ENCODE data around the gene PHF21A. TPM values are rescaled to one million over a fixed set of nuclear protein-coding genes. Genes with fewer than 3 reads are reported as not detected.

Gene PHF21A
- total and polyA plus RNA-seq, 2 donors (not counting 3 experiments of a cell fraction or from before 2014, with no cell fraction given) = 14.1 to 30.5 TPM

GRCh38 chr11:45918962-45919675 lies 202.1 kb downstream of the PHF21A start:
- H3K79me2 ChIP-seq (ENCODE audit: control insufficient read depth, insufficient read depth, low read length) = peaks cover 10% of the 10 kb centered on the region
- no peak overlapping the region for H2AFZ ChIP-seq (ENCODE audit: low read depth, low read length)
- no peaks in the 10 kb centered on the region for H4K20me1 ChIP-seq (replicated peaks; ENCODE audit: control insufficient read depth, extremely low read depth, insufficient read depth, low read length)
- ChIA-PET CTCF (no interaction called here), POLR2A (no interaction called here)
- peaks cover 0 to 16% of the 10 kb centered on the region in 2 experiments for H3K36me3 ChIP-seq (ENCODE audit: control insufficient read depth in 2 of 2, extremely low read depth in 1 of 2, insufficient read depth in 2 of 2, low read length in 2 of 2)
- H3K9me1 ChIP-seq (replicated peaks; ENCODE audit: control insufficient read depth, extremely low read depth, insufficient read depth, low read length) = no peaks in the 10 kb centered on the region
- TF ChIP-seq JUN (IDR thresholded peaks at IDR 0.05; ENCODE audit: borderline replicate concordance, insufficient read depth, insufficient read length, low read depth) (no peak), GATA2 (IDR thresholded peaks at IDR 0.05; ENCODE audit: insufficient read depth, insufficient read length, low read depth, low read length) (no peak)
- no peak overlapping the region for H3K27ac ChIP-seq (ENCODE audit: insufficient read depth, low read depth, low read length)
- H3K4me2 ChIP-seq (ENCODE audit: insufficient read depth, low read length) = peak overlapping the region; percentile 96
- BruUV-seq (replicated peaks) = no TSS peak
- H3K27me3 ChIP-seq (ENCODE audit: control insufficient read depth in 2 of 2, insufficient read depth in 2 of 2, low read length in 2 of 2) = peaks cover 12 to 24% of the 10 kb centered on the region in 2 experiments
- no peak overlapping the region for H3K9ac ChIP-seq (replicated peaks; ENCODE audit: extremely low read depth, insufficient read depth, low read length)
- intact Hi-C loops (cut with micrococcal nuclease) = loop anchor here (1.0 to 2.0 kb wide), 3 partner anchors 20 to 320 kb away; partner anchors contain the start of gene CRY2
- dilution Hi-C loops (cut with MboI; ENCODE audit: extremely low pct_ligation_motif_present, low sequenced_read_pairs) = no loop called here
- DNase-seq (ENCODE audit: low read depth, low spot score) (no peak), FAIRE-seq (no peak)
- H3K4me3 ChIP-seq (replicated peaks in 1 of 3; ENCODE audit: insufficient read depth in 1 of 3, low read depth in 1 of 3, low read length in 3 of 3) = peak overlapping the region in 1 of 3 experiments; percentile 87
- H3K9me3 ChIP-seq (replicated peaks; ENCODE audit: control insufficient read depth, insufficient read depth, low read length) = no peaks in the 10 kb centered on the region
- H3K4me1 ChIP-seq (ENCODE audit: control insufficient read depth, extremely low read depth, insufficient read depth, low read length) = peaks cover 10% of the 10 kb centered on the region

- POLR2A ChIA-PET = interaction anchor here (0.7 to 1.6 kb wide), 3 partner anchors 12 to 72 kb away, joined by 3 to 4 read pairs (median 4); no protein-coding TSS in a partner anchor
- Histone ChIP-seq H3K4me2 (ENCODE audit: insufficient read depth, low read length) (peak overlapping the region; percentile 96), H3K4me1 (ENCODE audit: control insufficient read depth, extremely low read depth, insufficient read depth, low read length) (peaks cover 10% of the 10 kb centered on the region), H3K4me3 (replicated peaks in 1 of 3; ENCODE audit: insufficient read depth in 1 of 3, low read depth in 1 of 3, low read length in 3 of 3) (peak overlapping the region; percentile 87 to 96 (median 94)), H4K20me1 (replicated peaks; ENCODE audit: control insufficient read depth, extremely low read depth, insufficient read depth, low read length) (no peaks in the 10 kb centered on the region), H3K79me2 (ENCODE audit: control insufficient read depth, insufficient read depth, low read length) (peaks cover 10% of the 10 kb centered on the region), H3K27me3 (ENCODE audit: control insufficient read depth in 2 of 2, insufficient read depth in 2 of 2, low read length in 2 of 2) (peaks cover 9 to 21% of the 10 kb centered on the region in 2 experiments), H3K9ac (replicated peaks; ENCODE audit: extremely low read depth, insufficient read depth, low read length) (peak overlapping the region; percentile 88), H2AFZ (ENCODE audit: low read depth, low read length) (peak overlapping the region; percentile 98), H3K36me3 (ENCODE audit: control insufficient read depth in 2 of 2, extremely low read depth in 1 of 2, insufficient read depth in 2 of 2, low read length in 2 of 2) (peaks cover 0 to 21% of the 10 kb centered on the region in 2 experiments), H3K9me1 (replicated peaks; ENCODE audit: control insufficient read depth, extremely low read depth, insufficient read depth, low read length) (no peaks in the 10 kb centered on the region), H3K9me3 (replicated peaks; ENCODE audit: control insufficient read depth, insufficient read depth, low read length) (no peaks in the 10 kb centered on the region), H3K27ac (ENCODE audit: insufficient read depth, low read depth, low read length) (peak overlapping the region; percentile 79)
- BruUV-seq (replicated peaks) = TSS peak; percentile 3
- FAIRE-seq = peak; percentile 85
- CTCF ChIA-PET = interaction anchor here (1.0 to 1.3 kb wide), 4 partner anchors 46 to 147 kb away, joined by 3 to 5 read pairs (median 4); no protein-coding TSS in a partner anchor
- peak; percentile 75 for TF ChIP-seq POLR2A (IDR thresholded peaks at IDR 0.05; ENCODE audit: low read depth, low read length)
- no peak for TF ChIP-seq MAX (IDR thresholded peaks at IDR 0.05; ENCODE audit: insufficient read depth, insufficient read length)
- no peak for TF ChIP-seq GATA2 (IDR thresholded peaks at IDR 0.05; ENCODE audit: insufficient read depth, insufficient read length, low read depth, low read length)
- no peak for TF ChIP-seq MYC (IDR thresholded peaks at IDR 0.05; ENCODE audit: low read depth, low read length)
- no peak for TF ChIP-seq FOS (IDR thresholded peaks at IDR 0.05; ENCODE audit: borderline replicate concordance, insufficient read depth, low read length)
- TF ChIP-seq POLR2AphosphoS5 (IDR thresholded peaks at IDR 0.05; ENCODE audit: insufficient read depth, low read depth, low read length) = peak; percentile 47
- TF ChIP-seq EZH2 (IDR thresholded peaks at IDR 0.05; ENCODE audit: borderline replicate concordance, low read depth, low read length, severe bottlenecking) = no peak
- no peak for TF ChIP-seq JUN (IDR thresholded peaks at IDR 0.05; ENCODE audit: borderline replicate concordance, insufficient read depth, insufficient read length, low read depth)
- TF ChIP-seq CTCF (IDR thresholded peaks at IDR 0.05; ENCODE audit: extremely low read depth in 1 of 2, insufficient read depth in 1 of 2, low read depth in 1 of 2, low read length in 2 of 2) = no peak
- dilution Hi-C loops (cut with MboI; ENCODE audit: extremely low pct_ligation_motif_present, low sequenced_read_pairs) = no loop called here
- peak; percentile 78 for DNase-seq (ENCODE audit: low read depth, low spot score)
- intact Hi-C loops (cut with micrococcal nuclease) = loop anchor here (1.0 to 2.0 kb wide), 3 partner anchors 19 to 321 kb away; partner anchors contain the start of gene CRY2
These were observed 202.8 kb downstream of the PHF21A start for GRCh38 chr11:45918331-45918941.

Data from endothelial cell of umbilical vein (primary cell).